Gastroesophageal sphincter (tissue), 3 donors: Measurements from ENCODE around the gene DKK2.

Experiments
- CTCF ChIP-seq, 4 experiments: fragments of 200-600 bp in 2 of 4; fragments of 450-650 bp in 2 of 4; sonication (generic) in 1 of 4; IDR thresholded peaks; one replicate each; pipeline ENCODE4 v1.5.1; 2017 to 2019; ENCODE audit warnings: antibody characterized with exemption in 4 of 4, mild to moderate bottlenecking in 2 of 4, moderate library complexity in 2 of 4
- POLR2AphosphoS5 ChIP-seq: sonication (generic); formaldehyde crosslinking; IDR thresholded peaks from one replicate; pipeline ENCODE4 v1.6.1; 2017; ENCODE audit warnings: antibody characterized with exemption

GRCh38 chr4:106906728-106907127, 129.4 kb downstream of the DKK2 start:
- TF ChIP-seq POLR2AphosphoS5 (no peak), CTCF (IDR thresholded peaks at IDR 0.05) (no peak)
